Gastrocnemius medialis (tissue), 4 donors: ENCODE results near the gene SEPTIN10. TPM values are rescaled to one million over a fixed set of nuclear protein-coding genes. Genes with fewer than 3 reads are reported as not detected.

Experiments
- ATAC-seq, 2 donors: fragments of 150-250 bp; one replicate each; pipeline ENCODE4 v1.9.1; 2016
- DNase-seq, 2 donors: peaks; one replicate each; pipeline ENCODE4 v3.0.0-alpha.2; 2019
- H3K27ac ChIP-seq, 4 donors: fragments of 200-600 bp; sonication (generic); 1 replicate in 1 of 4; 2 replicates in 3 of 4; pipeline ENCODE4 v1.5.1; 2016 to 2018; ENCODE audit warnings: mild to moderate bottlenecking in 2 of 4, moderate library complexity in 1 of 4
- H3K27me3 ChIP-seq, 3 donors: fragments of 200-600 bp; sonication (generic) in 2 of 3; 1 replicate in 1 of 3; 2 replicates in 2 of 3; pipeline versions ENCODE4 v1.5.1 to v1.6.0; 2016 to 2019; ENCODE audit warnings: mild to moderate bottlenecking in 1 of 3, moderate library complexity in 1 of 3
- H3K36me3 ChIP-seq, 2 donors: fragments of 200-600 bp; sonication (generic) in 1 of 2; one replicate each; pipeline ENCODE4 v1.5.1; 2017 to 2018
- H3K4me1 ChIP-seq, 2 donors: fragments of 200-600 bp; sonication (generic) in 1 of 2; one replicate each; pipeline ENCODE4 v1.5.1; 2016 to 2017; ENCODE audit warnings: mild to moderate bottlenecking in 2 of 2
- H3K4me3 ChIP-seq, 4 donors: fragments of 200-600 bp; sonication (generic) in 3 of 4; 1 replicate in 1 of 4; 2 replicates in 3 of 4; pipeline ENCODE4 v1.5.1; 2016 to 2019; ENCODE audit warnings: mild to moderate bottlenecking in 2 of 4
- H3K9me3 ChIP-seq, 3 donors: fragments of 200-600 bp; sonication (generic) in 2 of 3; 1 replicate in 1 of 3; 2 replicates in 2 of 3; pipeline ENCODE4 v1.5.1; 2016 to 2019
- POLR2A ChIP-seq, 2 donors: fragments of 450-650 bp; IDR thresholded peaks; one replicate each; pipeline ENCODE4 v1.6.1; 2017; ENCODE audit warnings: antibody characterized with exemption in 2 of 2, mild to moderate bottlenecking in 2 of 2, moderate library complexity in 2 of 2
- in situ Hi-C, 4 donors: fragments of 200-750 bp; cut with MboI; loops; one replicate each; pipeline versions ENCODE4 v1.15.0 to v1.8.0; 2017; ENCODE audit warnings: low sequenced_read_pairs in 4 of 4
- intact Hi-C: fragments of 100-400 bp; cut with DNase I; formaldehyde crosslinking; loops from one replicate; pipeline ENCODE4 v1.15.1; 2023; ENCODE audit warnings: low total_unique reads
- total RNA-seq, 4 donors: library from RNA; depleted of rRNA; stranded (reverse); fragments of >200 nt; gene quantifications; one replicate each; pipeline versions ENCODE4 v1.1.0 to v1.2.3, GENCODE V29; 2016
- TF ChIP-seq, protein P1 (sequence below), 5 experiments: fragments of 450-650 bp in 3 of 5; fragments of 200-600 bp in 2 of 5; sonication (generic) in 2 of 5; IDR thresholded peaks in 4 of 5; conservative IDR thresholded peaks in 1 of 5; 1 replicate in 4 of 5; 2 replicates in 1 of 5; pipeline ENCODE4 v1.5.1; 2016 to 2019; ENCODE audit warnings: antibody characterized with exemption in 5 of 5, mild to moderate bottlenecking in 3 of 5, moderate library complexity in 3 of 5

SEPTIN10 gene
- total RNA-seq, 4 donors from 2014 or later: 22.3 to 39.4 (median 29.6) TPM

DNA sequence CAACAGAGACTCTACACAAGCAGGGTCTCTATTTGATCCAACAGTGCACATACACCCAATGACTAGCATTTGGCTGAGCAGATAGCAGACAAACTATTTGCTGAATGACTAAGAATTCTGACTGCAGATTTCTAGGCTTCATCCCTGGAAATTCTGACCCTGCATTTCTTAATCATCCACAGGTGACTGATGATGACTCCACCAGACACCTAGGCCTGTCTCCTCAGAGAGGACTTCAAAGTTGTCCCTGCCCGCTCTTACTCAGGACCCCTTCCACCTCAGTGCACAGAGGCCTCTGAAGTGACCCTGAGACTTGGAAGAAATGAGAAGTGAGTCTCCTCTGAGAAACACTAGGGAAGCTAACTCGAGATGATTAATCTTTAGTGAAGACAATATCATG lies 51.3 kb downstream of the SEPTIN10 start:
- no peaks in the 10 kb centered on the region for H3K36me3 ChIP-seq
- in situ Hi-C loops: no loop called here
- intact Hi-C loops: loop anchor here (5.0 kb wide), 1 partner anchor 50 kb away; the partner anchor contains the start of genes SEPTIN10 and SOWAHC

DNA sequence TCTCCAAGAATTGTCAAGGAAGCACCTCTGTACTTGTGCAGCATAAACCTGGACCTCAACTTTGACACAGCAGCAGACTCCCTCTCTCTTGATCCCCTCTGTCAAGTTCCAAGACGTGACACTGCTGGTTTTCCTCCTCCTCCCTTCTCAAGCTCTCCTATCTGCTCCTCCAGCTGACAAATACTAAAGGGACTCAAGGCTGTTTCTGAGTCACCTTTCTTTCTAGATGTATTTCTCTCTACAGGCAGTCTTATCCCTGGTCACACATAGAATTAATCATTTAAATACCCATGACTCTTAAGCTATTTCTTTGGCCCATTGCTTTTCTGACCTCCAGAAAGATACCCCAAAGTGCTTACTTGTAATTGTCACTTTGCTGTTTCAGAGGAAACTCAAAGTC lies 53.5 kb downstream of the SEPTIN10 start:
- no peak for TF ChIP-seq POLR2A (IDR thresholded peaks at IDR 0.05)
- TF ChIP-seq, protein P1, sequence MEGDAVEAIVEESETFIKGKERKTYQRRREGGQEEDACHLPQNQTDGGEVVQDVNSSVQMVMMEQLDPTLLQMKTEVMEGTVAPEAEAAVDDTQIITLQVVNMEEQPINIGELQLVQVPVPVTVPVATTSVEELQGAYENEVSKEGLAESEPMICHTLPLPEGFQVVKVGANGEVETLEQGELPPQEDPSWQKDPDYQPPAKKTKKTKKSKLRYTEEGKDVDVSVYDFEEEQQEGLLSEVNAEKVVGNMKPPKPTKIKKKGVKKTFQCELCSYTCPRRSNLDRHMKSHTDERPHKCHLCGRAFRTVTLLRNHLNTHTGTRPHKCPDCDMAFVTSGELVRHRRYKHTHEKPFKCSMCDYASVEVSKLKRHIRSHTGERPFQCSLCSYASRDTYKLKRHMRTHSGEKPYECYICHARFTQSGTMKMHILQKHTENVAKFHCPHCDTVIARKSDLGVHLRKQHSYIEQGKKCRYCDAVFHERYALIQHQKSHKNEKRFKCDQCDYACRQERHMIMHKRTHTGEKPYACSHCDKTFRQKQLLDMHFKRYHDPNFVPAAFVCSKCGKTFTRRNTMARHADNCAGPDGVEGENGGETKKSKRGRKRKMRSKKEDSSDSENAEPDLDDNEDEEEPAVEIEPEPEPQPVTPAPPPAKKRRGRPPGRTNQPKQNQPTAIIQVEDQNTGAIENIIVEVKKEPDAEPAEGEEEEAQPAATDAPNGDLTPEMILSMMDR (IDR thresholded peaks at IDR 0.05 in 4 of 5, conservative IDR thresholded peaks at IDR 0.05 in 1 of 5): no peak
- H3K4me1 ChIP-seq: no peaks in the 10 kb centered on the region
- H3K27me3 ChIP-seq: no peaks in the 10 kb centered on the region
- DNase-seq: no peak
- in situ Hi-C loops (no loop called here), intact Hi-C loops (loop anchor here (5.0 kb wide), 1 partner anchor 52 kb away; the partner anchor contains the start of genes SEPTIN10 and SOWAHC)
- H3K27ac ChIP-seq: no peak overlapping the region
- no peaks in the 10 kb centered on the region for H3K36me3 ChIP-seq
- ATAC-seq: no peak
- H3K4me3 ChIP-seq: no peak overlapping the region
- no peaks in the 10 kb centered on the region for H3K9me3 ChIP-seq

More for the DNA sequence above, 51.3 kb downstream of the SEPTIN10 start:
- no peak for ATAC-seq
- TF ChIP-seq, protein P1 (IDR thresholded peaks at IDR 0.05 in 4 of 5, conservative IDR thresholded peaks at IDR 0.05 in 1 of 5): no peak
- no peak for TF ChIP-seq POLR2A (IDR thresholded peaks at IDR 0.05)
- Histone ChIP-seq H3K27ac (no peak overlapping the region), H3K27me3 (no peaks in the 10 kb centered on the region), H3K4me1 (no peaks in the 10 kb centered on the region), H3K9me3 (no peaks in the 10 kb centered on the region), H3K4me3 (no peak overlapping the region)
- DNase-seq: no peak

DNA sequence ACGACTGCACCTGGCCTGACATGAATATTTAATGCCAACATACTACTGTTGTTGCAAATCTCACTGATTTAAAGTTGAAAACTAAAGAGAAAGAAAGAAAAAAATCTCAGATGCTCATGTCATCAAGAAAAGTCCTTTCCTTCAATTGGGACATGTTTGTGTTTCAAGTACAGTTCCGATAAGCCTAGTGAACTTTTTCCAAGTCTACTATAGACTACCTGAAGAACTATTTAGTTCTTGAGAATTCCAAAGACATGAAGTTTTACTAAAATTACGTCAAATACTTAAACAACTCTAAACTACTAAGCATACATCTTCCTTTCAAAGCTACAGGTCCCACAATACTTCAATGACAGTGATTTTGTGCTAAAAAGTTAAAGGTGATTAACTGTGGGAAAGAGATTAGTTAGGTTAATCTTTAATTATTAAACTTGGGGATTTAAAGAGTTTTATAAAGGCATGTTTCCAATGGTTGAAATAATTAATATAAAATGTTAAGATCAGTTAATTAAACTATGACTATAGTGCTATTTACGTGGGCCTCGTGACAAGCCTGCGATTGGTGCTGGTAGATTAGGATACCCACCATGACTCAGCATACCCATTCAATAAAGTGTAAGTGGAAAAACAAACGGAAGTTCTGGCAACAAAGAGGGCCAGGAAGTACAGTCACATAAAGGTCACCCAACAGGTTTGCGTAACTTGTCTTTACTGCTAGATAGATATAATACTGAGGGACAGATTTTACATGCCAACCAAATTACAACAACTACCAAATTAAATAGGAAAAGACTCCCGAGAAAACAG lies 55.5 kb downstream of the SEPTIN10 start:
- Histone ChIP-seq H3K27ac (no peak overlapping the region), H3K36me3 (no peaks in the 10 kb centered on the region)

GRCh38 chr2:109557309-109557708 lies 56.5 kb downstream of the SEPTIN10 start:
- peaks cover 0 to 3% of the 10 kb centered on the region in 2 donors for H3K36me3 ChIP-seq
- ATAC-seq: no peak
- H3K27ac ChIP-seq: no peak overlapping the region
- no peak for TF ChIP-seq POLR2A (IDR thresholded peaks at IDR 0.05)
- intact Hi-C loops (no loop called here), in situ Hi-C loops (no loop called here)
- H3K27me3 ChIP-seq: no peaks in the 10 kb centered on the region
- H3K4me1 ChIP-seq: no peaks in the 10 kb centered on the region
- DNase-seq: no peak
- no peak overlapping the region for H3K4me3 ChIP-seq
- H3K9me3 ChIP-seq: no peaks in the 10 kb centered on the region

More for the DNA sequence above, 55.5 kb downstream of the SEPTIN10 start:
- intact Hi-C loops (no loop called here), in situ Hi-C loops (no loop called here)
- peak in 1 of 2 donors; percentile 77 for ATAC-seq
- H3K9me3 ChIP-seq: no peaks in the 10 kb centered on the region
- H3K27me3 ChIP-seq: no peaks in the 10 kb centered on the region
- no peak for DNase-seq
- TF ChIP-seq POLR2A (IDR thresholded peaks at IDR 0.05): no peak
- TF ChIP-seq, protein P1 (IDR thresholded peaks at IDR 0.05 in 4 of 5, conservative IDR thresholded peaks at IDR 0.05 in 1 of 5): no peak
- H3K4me1 ChIP-seq: no peaks in the 10 kb centered on the region
- H3K4me3 ChIP-seq: no peak overlapping the region

DNA sequence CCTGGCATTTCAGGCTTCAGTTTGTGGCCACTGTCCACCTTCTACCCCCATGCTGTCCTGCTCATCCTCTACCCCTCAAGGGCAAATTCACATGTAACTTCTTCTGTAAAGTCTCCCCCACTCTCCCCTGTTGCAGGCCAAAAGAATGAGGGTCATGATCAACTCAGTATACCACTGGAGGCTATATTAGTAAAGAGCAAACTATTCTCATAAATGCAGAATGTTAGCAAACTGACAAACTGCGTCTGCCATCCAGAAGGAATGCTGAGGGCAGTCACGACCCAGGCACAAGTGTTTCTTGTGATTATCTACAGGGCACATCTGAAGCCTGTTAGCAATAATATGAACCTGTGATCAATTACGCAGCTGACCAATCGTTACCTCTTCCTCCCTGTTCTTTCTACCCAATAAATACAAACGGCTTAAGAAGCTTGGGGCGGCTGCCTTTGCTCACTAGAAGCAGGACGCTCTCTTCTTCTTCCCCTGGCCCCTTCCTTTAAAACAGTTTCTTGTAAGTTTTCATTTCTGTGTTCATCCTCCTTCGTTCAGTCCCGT lies 58.3 kb downstream of the SEPTIN10 start:
- no peaks in the 10 kb centered on the region for H3K27me3 ChIP-seq
- DNase-seq (no peak), ATAC-seq (no peak)
- no peak overlapping the region for H3K4me3 ChIP-seq
- intact Hi-C loops (no loop called here), in situ Hi-C loops (no loop called here)
- TF ChIP-seq, protein P1 (IDR thresholded peaks at IDR 0.05 in 4 of 5, conservative IDR thresholded peaks at IDR 0.05 in 1 of 5): no peak
- no peak for TF ChIP-seq POLR2A (IDR thresholded peaks at IDR 0.05)
- no peaks in the 10 kb centered on the region for H3K9me3 ChIP-seq
- H3K4me1 ChIP-seq: no peaks in the 10 kb centered on the region
- peaks cover 0 to 7% of the 10 kb centered on the region in 2 donors for H3K36me3 ChIP-seq
- no peak overlapping the region for H3K27ac ChIP-seq
